HL-60 (cell line): Measurements from ENCODE around the gene IMPA2.

Source experiments
- DNase-seq, 2 experiments: peaks; one replicate each; pipeline ENCODE4 v3.0.0-alpha.2; 2010 to 2020; ENCODE audit warnings: low read depth in 1 of 2, low spot score in 1 of 2
- H3K27ac ChIP-seq: fragments of 250-450 bp; sonication (Bioruptor Pico); replicated peaks from 2 replicates; pipeline ENCODE4 v1.5.1; 2020; ENCODE audit warnings: mild to moderate bottlenecking, moderate library complexity
- H3K27me3 ChIP-seq: fragments of 250-450 bp; sonication (Bioruptor Pico); 2 replicates; pipeline ENCODE4 v1.5.1; 2021; ENCODE audit warnings: mild to moderate bottlenecking, moderate library complexity; ENCODE audit not compliant: insufficient read depth, poor library complexity, severe bottlenecking
- H3K4me3 ChIP-seq: replicated peaks from 2 replicates; pipeline ENCODE4 v1.5.1; 2011; ENCODE audit warnings: mild to moderate bottlenecking, control low read depth, low read length; ENCODE audit not compliant: insufficient read depth
- CTCF ChIP-seq: IDR thresholded peaks from one replicate; pipeline ENCODE4 v1.5.1; 2011; ENCODE audit warnings: low read length, control low read depth, inconsistent platforms; ENCODE audit not compliant: insufficient read depth
- GABPA ChIP-seq: IDR thresholded peaks from 2 replicates; pipeline ENCODE4 v1.6.1; 2012; ENCODE audit warnings: low read depth
- POLR2AphosphoS5 ChIP-seq: IDR thresholded peaks from 2 replicates; pipeline ENCODE4 v1.6.1; 2012; ENCODE audit warnings: low read depth
- REST ChIP-seq: IDR thresholded peaks from 2 replicates; pipeline ENCODE4 v1.6.1; 2012; ENCODE audit warnings: low read depth; ENCODE audit not compliant: insufficient replicate concordance
- SPI1 ChIP-seq: IDR thresholded peaks from 2 replicates; pipeline ENCODE4 v1.6.1; 2012; ENCODE audit warnings: low read depth, mild to moderate bottlenecking, borderline replicate concordance

Gene IMPA2

GRCh38 chr18:12034241-12035100, 53.2 kb downstream of the IMPA2 start:
- DNase-seq: peak in 1 of 2 experiments; percentile 74
- H3K27ac ChIP-seq: no peak overlapping the region
- no peak overlapping the region for H3K4me3 ChIP-seq
- TF ChIP-seq CTCF (no peak), SPI1 (peak; percentile 64; the same call in 1 of the 2 replicates)
- no peaks in the 10 kb centered on the region for H3K27me3 ChIP-seq

- no peak for DNase-seq
- TF ChIP-seq GABPA (no peak), SPI1 (no peak), CTCF (no peak), POLR2AphosphoS5 (no peak), REST (no peak)
- Histone ChIP-seq H3K27me3 (no peaks in the 10 kb centered on the region), H3K27ac (no peak overlapping the region), H3K4me3 (no peak overlapping the region)
These were observed 54.2 kb downstream of the IMPA2 start for GRCh38 chr18:12035481-12035880.

GRCh38 chr18:12036201-12036751, 55.0 kb downstream of the IMPA2 start:
- TF ChIP-seq GABPA (no peak), CTCF (no peak), REST (no peak), SPI1 (no peak), POLR2AphosphoS5 (no peak)
- H3K4me3 ChIP-seq: no peak overlapping the region
- H3K27ac ChIP-seq: no peak overlapping the region
- DNase-seq: no peak
- H3K27me3 ChIP-seq: no peaks in the 10 kb centered on the region
